Body of pancreas (tissue), 4 donors: Measurements from ENCODE around the gene KDM4C. TPM values are rescaled to one million over a fixed set of nuclear protein-coding genes. Genes with fewer than 3 reads are reported as not detected.
"Not testable (repeated sequence)": the region's sequence is repeated elsewhere in the genome, so short reads cannot be mapped to it uniquely, and the experiment has no call there.

Experiments
- ATAC-seq: fragments of 150-250 bp; one replicate; pipeline ENCODE4 v1.9.1; 2016
- DNase-seq, 4 donors: peaks; one replicate each; pipeline ENCODE4 v3.0.0-alpha.2; 2019
- H3K27ac ChIP-seq, 4 donors: fragments of 200-600 bp; sonication (generic); 1 replicate in 3 of 4; 2 replicates in 1 of 4; pipeline versions ENCODE4 v1.5.1 to v1.6.1; 2016 to 2019; ENCODE audit warnings: mild to moderate bottlenecking in 1 of 4, mixed read lengths in 1 of 4, moderate library complexity in 1 of 4
- H3K27me3 ChIP-seq, 2 donors: fragments of 200-600 bp; sonication (generic); one replicate each; pipeline ENCODE4 v1.6.0; 2016; ENCODE audit warnings: mild to moderate bottlenecking in 1 of 2
- H3K36me3 ChIP-seq, 2 donors: fragments of 200-600 bp; sonication (generic); replicated peaks in 1 of 2; 2 replicates each; pipeline ENCODE4 v1.5.1; 2016; ENCODE audit warnings: low read depth in 2 of 2; ENCODE audit not compliant: insufficient read depth in 1 of 2
- H3K4me1 ChIP-seq: fragments of 200-600 bp; sonication (generic); one replicate; pipeline ENCODE4 v1.6.0; 2016
- H3K4me3 ChIP-seq, 2 donors: fragments of 200-600 bp; sonication (generic); 1 replicate in 1 of 2; 2 replicates in 1 of 2; pipeline ENCODE4 v1.5.1; 2016 to 2019
- H3K9me3 ChIP-seq, 3 donors: fragments of 200-600 bp; sonication (generic); 1 replicate in 2 of 3; 2 replicates in 1 of 3; pipeline ENCODE4 v1.5.1; 2016
- POLR2A ChIP-seq, 3 donors: fragments of 450-650 bp; IDR thresholded peaks; one replicate each; pipeline ENCODE4 v1.6.1; 2016; ENCODE audit warnings: antibody characterized with exemption in 3 of 3, mild to moderate bottlenecking in 2 of 3
- WGBS, 2 donors: methylation state at CpG; one replicate each; pipeline ENCODE4 v1.1.5; 2017; 5-methylcytosine and 5-hydroxymethylcytosine counted together
- intact Hi-C: fragments of 100-400 bp; cut with DNase I; formaldehyde crosslinking; loops from one replicate; pipeline ENCODE4 v1.15.1; 2023
- total RNA-seq, 2 donors: library from RNA; depleted of rRNA; stranded (reverse); fragments of >200 nt; gene quantifications; one replicate each; pipeline ENCODE4 v1.1.0, GENCODE V29; 2016
- TF ChIP-seq, protein P1 (sequence below), 7 experiments: fragments of 450-650 bp in 4 of 7; fragments of 200-600 bp in 3 of 7; sonication (generic) in 3 of 7; IDR thresholded peaks; one replicate each; pipeline ENCODE4 v1.5.1; 2016 to 2019; ENCODE audit warnings: antibody characterized with exemption in 7 of 7

KDM4C gene
- total RNA-seq, 2 donors from 2014 or later: 40.5 to 48.5 TPM

DNA sequence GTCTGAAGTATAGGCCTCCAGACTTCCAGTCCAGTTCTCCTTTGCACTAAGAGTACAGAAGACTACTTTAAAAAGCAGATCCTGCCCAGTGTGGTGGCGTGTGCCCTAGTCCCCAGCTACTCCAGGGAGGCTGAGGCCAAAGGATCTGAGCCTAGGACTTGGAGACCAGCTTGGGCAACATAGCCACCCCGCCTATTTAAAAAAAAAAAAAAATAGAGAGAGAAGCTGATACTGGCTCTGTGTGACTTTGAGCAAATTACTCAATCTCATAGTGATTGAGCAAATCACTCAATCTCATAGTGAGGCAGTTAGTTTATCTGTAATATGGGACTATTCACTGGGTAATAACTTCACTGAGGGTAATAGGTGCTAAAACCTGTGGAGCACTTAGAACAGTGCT is 43.6 kb upstream of the KDM4C start:
- Histone ChIP-seq H3K36me3 (no peaks in the 10 kb centered on the region), H3K4me1 (peaks cover 19% of the 10 kb centered on the region), H3K9me3 (no peaks in the 10 kb centered on the region), H3K27me3 (no peaks in the 10 kb centered on the region), H3K27ac (no peak overlapping the region), H3K4me3 (no peak overlapping the region)
- ATAC-seq: no peak
- intact Hi-C loops: no loop called here
- TF ChIP-seq, protein P1, sequence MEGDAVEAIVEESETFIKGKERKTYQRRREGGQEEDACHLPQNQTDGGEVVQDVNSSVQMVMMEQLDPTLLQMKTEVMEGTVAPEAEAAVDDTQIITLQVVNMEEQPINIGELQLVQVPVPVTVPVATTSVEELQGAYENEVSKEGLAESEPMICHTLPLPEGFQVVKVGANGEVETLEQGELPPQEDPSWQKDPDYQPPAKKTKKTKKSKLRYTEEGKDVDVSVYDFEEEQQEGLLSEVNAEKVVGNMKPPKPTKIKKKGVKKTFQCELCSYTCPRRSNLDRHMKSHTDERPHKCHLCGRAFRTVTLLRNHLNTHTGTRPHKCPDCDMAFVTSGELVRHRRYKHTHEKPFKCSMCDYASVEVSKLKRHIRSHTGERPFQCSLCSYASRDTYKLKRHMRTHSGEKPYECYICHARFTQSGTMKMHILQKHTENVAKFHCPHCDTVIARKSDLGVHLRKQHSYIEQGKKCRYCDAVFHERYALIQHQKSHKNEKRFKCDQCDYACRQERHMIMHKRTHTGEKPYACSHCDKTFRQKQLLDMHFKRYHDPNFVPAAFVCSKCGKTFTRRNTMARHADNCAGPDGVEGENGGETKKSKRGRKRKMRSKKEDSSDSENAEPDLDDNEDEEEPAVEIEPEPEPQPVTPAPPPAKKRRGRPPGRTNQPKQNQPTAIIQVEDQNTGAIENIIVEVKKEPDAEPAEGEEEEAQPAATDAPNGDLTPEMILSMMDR (IDR thresholded peaks at IDR 0.05): no peak
- no peak for TF ChIP-seq POLR2A (IDR thresholded peaks at IDR 0.05)
- no peak for DNase-seq
- WGBS, 2 donors: 81 to 83% methylated on average over 2 of the region's 2 CpGs

DNA sequence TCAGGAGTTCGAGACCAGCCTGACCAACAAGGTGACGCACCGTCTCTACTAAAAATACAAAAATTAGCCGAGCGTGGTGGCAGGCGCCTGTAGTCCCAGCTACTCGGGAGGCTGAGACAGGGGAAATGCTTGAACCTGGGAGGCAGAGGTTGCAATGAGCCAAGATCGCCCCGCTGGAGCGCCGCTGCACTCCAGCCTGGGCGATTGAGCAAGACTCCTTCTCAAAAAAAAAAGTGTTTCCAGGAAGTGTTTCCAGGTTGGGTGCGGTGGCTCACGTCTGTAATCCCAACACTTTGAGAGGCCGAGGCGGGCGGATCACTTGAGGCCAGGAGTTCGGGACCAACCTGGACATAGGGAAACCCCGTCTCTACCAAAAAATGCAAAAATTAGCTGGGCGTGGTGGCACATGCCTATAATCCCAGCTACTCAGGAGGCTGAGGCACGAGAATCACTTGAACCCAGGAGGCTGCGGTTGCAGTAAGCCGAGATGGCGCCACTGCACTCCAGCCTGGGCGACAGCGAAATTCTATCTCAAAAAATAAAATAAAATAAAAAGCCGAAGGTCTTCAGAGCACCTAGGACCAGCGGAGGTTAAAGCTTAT is 42.5 kb upstream of the KDM4C start:
- DNase-seq: peak in 3 of 4 donors; percentile 25 to 47 (median 39)
- H3K4me1 ChIP-seq: peaks cover 19% of the 10 kb centered on the region
- ATAC-seq: peak; percentile 40
- H3K9me3 ChIP-seq, H3K27me3 ChIP-seq, intact Hi-C loops, H3K36me3 ChIP-seq: not testable (repeated sequence)
- WGBS, 2 donors: 57 to 66% methylated on average over 22 to 28 of the region's 28 CpGs
- peak overlapping the region; percentile 57 to 93 (median 90) for H3K27ac ChIP-seq
- peak overlapping the region in 1 of 2 donors; percentile 27 for H3K4me3 ChIP-seq

DNA sequence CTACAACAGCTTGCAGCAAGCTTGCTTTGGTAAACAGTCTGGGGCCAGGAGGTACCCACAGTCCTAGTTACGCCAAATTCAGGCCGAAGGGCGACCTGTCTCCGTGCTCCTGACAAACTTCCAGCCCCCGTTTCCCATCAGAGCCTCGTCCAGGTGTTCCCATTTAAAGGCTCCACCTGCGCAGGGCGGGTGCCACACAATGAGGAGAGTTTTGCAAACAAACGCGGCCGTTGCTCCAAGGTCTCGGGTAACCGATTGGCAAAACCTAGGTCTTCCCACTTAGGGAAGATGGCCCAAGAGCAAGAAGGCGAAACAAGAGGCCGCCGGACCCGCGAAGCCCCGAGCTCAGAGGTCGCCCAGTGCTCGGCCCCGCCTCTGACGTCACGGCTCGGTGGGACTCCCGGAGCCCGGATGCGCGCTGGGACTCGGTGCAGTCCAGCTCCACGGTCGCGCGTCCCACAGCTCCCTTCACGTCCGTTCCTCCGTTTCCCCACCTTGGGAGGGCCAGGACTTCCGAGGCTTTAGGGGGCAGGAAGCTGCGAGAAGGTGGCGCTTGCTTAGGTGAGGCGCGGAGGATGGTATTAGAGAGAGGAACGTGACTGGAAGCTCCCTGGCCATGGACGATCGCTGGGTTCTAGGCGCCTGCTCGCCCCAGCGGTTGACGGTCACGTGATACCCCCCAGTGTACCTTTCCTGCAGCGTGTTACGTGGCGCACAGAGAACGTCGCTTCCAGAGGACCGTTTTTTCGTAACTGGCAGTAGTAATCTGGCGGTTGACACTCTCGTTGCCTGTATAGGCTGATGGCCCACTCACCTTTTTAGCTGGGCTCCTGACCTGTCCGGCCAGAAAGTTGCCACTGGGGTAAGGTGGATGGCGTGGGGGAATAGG is 41.8 kb upstream of the KDM4C start:
- Histone ChIP-seq H3K36me3 (no peaks in the 10 kb centered on the region), H3K27me3 (no peaks in the 10 kb centered on the region), H3K27ac (peak overlapping the region; percentile 57 to 93 (median 90)), H3K4me3 (peak overlapping the region; percentile 8 to 27), H3K9me3 (no peaks in the 10 kb centered on the region), H3K4me1 (peaks cover 19% of the 10 kb centered on the region)
- 11 to 15% methylated on average over 13 to 58 of the region's 61 CpGs for WGBS, 2 donors
- DNase-seq (peak; percentile 87 to 88 (median 88)), ATAC-seq (peak; percentile 92)
- TF ChIP-seq, protein P1 (IDR thresholded peaks at IDR 0.05): peak in 1 of 7 experiments; percentile 3
- TF ChIP-seq POLR2A (IDR thresholded peaks at IDR 0.05): peak; percentile 73 to 95 (median 90)
- intact Hi-C loops: no loop called here

DNA sequence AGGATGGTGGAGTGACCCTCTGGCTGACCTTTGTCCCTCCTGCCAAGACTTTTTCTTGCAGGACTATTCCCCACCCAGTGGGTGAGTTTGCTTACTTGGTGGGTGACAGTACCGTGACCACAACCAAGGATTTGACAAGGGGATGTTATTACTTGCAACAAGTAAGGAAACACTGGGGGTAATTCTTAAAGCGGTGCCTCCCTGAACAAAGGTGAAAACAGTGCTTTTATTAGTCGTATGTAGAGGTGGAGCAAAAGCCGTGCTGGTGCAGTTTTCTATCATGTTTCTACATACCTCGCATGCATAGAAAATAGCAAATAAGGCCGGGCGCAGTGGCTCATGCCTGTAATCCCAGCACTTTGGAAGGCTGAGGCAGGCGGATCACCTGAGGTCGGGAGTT is 41.0 kb upstream of the KDM4C start:
- Histone ChIP-seq H3K36me3 (no peaks in the 10 kb centered on the region), H3K9me3 (no peaks in the 10 kb centered on the region), H3K4me1 (peaks cover 19% of the 10 kb centered on the region), H3K27ac (peak overlapping the region; percentile 57 to 93 (median 90)), H3K27me3 (no peaks in the 10 kb centered on the region), H3K4me3 (peak overlapping the region in 1 of 2 donors; percentile 27)
- 57 to 80% methylated on average over 9 of the region's 9 CpGs for WGBS, 2 donors
- no peak for TF ChIP-seq POLR2A (IDR thresholded peaks at IDR 0.05)
- TF ChIP-seq, protein P1 (IDR thresholded peaks at IDR 0.05): no peak
- no peak for DNase-seq
- ATAC-seq: no peak
- intact Hi-C loops: no loop called here

DNA sequence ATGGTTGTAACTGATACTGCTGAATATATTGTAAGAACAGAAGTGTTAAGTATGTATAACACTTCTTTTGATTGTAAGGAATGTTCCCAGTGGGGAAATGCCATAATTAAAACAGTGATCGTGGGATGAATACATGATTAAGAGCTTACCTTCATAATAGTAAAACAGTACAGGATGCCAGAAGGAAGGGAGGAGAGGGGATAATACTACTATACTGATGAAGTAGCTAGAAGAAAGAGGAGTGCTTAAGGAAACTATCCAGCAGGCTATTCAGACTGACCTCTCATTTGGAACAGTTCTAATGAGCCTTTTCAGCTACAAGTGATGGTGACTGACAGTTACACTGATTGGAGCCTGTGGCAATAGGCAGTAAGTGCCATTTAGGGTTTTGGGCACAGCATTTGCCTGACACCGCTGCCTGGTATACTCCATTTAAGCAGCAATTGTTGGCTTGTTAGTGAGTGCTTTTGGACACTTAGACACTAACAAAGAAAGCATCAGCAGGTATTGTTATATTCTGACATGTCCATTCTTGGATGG is 33.8 kb upstream of the KDM4C start:
- ATAC-seq (no peak), DNase-seq (no peak)
- H3K27ac ChIP-seq: no peak overlapping the region
- H3K9me3 ChIP-seq: no peaks in the 10 kb centered on the region
- no peaks in the 10 kb centered on the region for H3K27me3 ChIP-seq
- no peak overlapping the region for H3K4me3 ChIP-seq
- intact Hi-C loops: no loop called here
- H3K36me3 ChIP-seq: peaks cover 0 to 1% of the 10 kb centered on the region in 2 donors
- H3K4me1 ChIP-seq: no peaks in the 10 kb centered on the region
- 92 to 95% methylated on average over 2 of the region's 2 CpGs for WGBS, 2 donors
- TF ChIP-seq, protein P1 (IDR thresholded peaks at IDR 0.05): no peak
- TF ChIP-seq POLR2A (IDR thresholded peaks at IDR 0.05): no peak
